HepG2 (cell line): Measurements from ENCODE around the gene SINHCAF. TPM values are rescaled to one million over a fixed set of nuclear protein-coding genes. Genes with fewer than 3 reads are reported as not detected.

Source experiments
- ATAC-seq: fragments of 200-7000 bp; cut with Tn5 transposase; 3 replicates; pipeline ENCODE4 v1.9.1; 2020; ENCODE audit warnings: mild to moderate bottlenecking, moderate library complexity
- BruUV-seq: library from RNA; stranded (reverse); fragments of 400-500 nt; replicated peaks from 2 replicates; lab custom pipeline; 2021; lab: Mats Ljungman, UMichigan
- CTCF ChIA-PET: fragments of 300-600 bp; formaldehyde crosslinking; extraction: SDS; loops from one replicate; lab custom pipeline; 2021; ENCODE audit warnings: low total read pairs, inconsistent platforms, low intra/inter-chr PET ratio; lab: Yijun Ruan, JAX
- POLR2A ChIA-PET: fragments of 350-600 bp; sonication (Branson Sonifier 250); formaldehyde crosslinking; loops from one replicate; lab custom pipeline; 2020; ENCODE audit warnings: antibody characterized with exemption, inconsistent platforms; lab: Yijun Ruan, JAX
- DNase-seq: peaks from one replicate; pipeline ENCODE4 v3.0.0-alpha.2; 2015; ENCODE audit warnings: low spot score
- FAIRE-seq: peaks from 3 replicates; lab custom pipeline; 2011; peaks lifted over from hg19 to GRCh38; lab: Jason Lieb, UNC
- H2AFZ ChIP-seq: one replicate; pipeline ENCODE4 v1.6.1; 2011; ENCODE audit warnings: low read length, inconsistent platforms
- H3K27ac ChIP-seq: fragments of 300-600 bp; 3 replicates; pipeline ENCODE4 v1.8.0; 2011; ENCODE audit warnings: mixed run types, mild to moderate bottlenecking, mixed read lengths, low read length, inconsistent platforms; ENCODE audit not compliant: insufficient read depth; ENCODE audit errors: extremely low read length
- H3K27me3 ChIP-seq, 2 experiments: fragments of 200-600 bp in 1 of 2; 2 replicates in 1 of 2; 3 replicates in 1 of 2; pipeline versions ENCODE4 v1.6.0 to v1.8.0; 2011; ENCODE audit warnings: low read length in 2 of 2, mild to moderate bottlenecking in 2 of 2, moderate library complexity in 2 of 2, inconsistent platforms in 1 of 2; ENCODE audit not compliant: insufficient read depth in 2 of 2, control insufficient read depth in 1 of 2
- H3K36me3 ChIP-seq, 2 experiments: fragments of 200-600 bp in 1 of 2; replicated peaks in 1 of 2; 2 replicates in 1 of 2; 3 replicates in 1 of 2; pipeline versions ENCODE4 v1.5.1 to v1.8.0; 2011; ENCODE audit warnings: low read length in 2 of 2, inconsistent platforms in 1 of 2; ENCODE audit not compliant: insufficient read depth in 2 of 2, control insufficient read depth in 1 of 2
- H3K4me1 ChIP-seq: 2 replicates; pipeline ENCODE4 v1.5.1; 2012; ENCODE audit warnings: low read length, inconsistent platforms; ENCODE audit not compliant: insufficient read depth
- H3K4me2 ChIP-seq: 2 replicates; pipeline ENCODE4 v1.6.0; 2011; ENCODE audit warnings: low read depth, low read length, inconsistent platforms
- H3K4me3 ChIP-seq, 3 experiments: fragments of 200-600 bp in 1 of 3; sonication (generic), shearing (Covaris generic) in 1 of 3; replicated peaks in 1 of 3; 2 replicates each; pipeline ENCODE4 v1.5.1; 2011 to 2016; ENCODE audit warnings: low read length in 3 of 3, inconsistent platforms in 2 of 3, low read depth in 2 of 3, mild to moderate bottlenecking in 2 of 3, control low read depth in 1 of 3, mixed read lengths in 1 of 3; ENCODE audit not compliant: insufficient read depth in 1 of 3
- H3K79me2 ChIP-seq: one replicate; pipeline ENCODE4 v1.6.1; 2011; ENCODE audit warnings: low read length, inconsistent platforms; ENCODE audit not compliant: insufficient read depth
- H3K9ac ChIP-seq: 2 replicates; pipeline ENCODE4 v1.6.0; 2011; ENCODE audit warnings: mild to moderate bottlenecking, low read depth, low read length, inconsistent platforms; ENCODE audit not compliant: insufficient read depth
- H3K9me3 ChIP-seq: 2 replicates; pipeline ENCODE4 v1.5.1; 2012; ENCODE audit warnings: mild to moderate bottlenecking, low read length
- H4K20me1 ChIP-seq: 2 replicates; pipeline ENCODE4 v1.6.0; 2011; ENCODE audit warnings: inconsistent platforms, mild to moderate bottlenecking, low read length, moderate library complexity; ENCODE audit not compliant: insufficient read depth
- AKAP8 ChIP-seq: sonication (generic); formaldehyde crosslinking; IDR thresholded peaks from 2 replicates; pipeline ENCODE4 v1.5.1; 2020; ENCODE audit warnings: mild to moderate bottlenecking, missing genetic modification reagents
- ARNT2 ChIP-seq: sonication (generic); formaldehyde crosslinking; IDR thresholded peaks from 2 replicates; pipeline ENCODE4 v1.8.0; 2022; ENCODE audit warnings: mild to moderate bottlenecking, low read depth, missing genetic modification reagents, moderate library complexity
- CTCF ChIP-seq: sonication (generic); formaldehyde crosslinking; IDR thresholded peaks from 2 replicates; pipeline ENCODE4 v1.5.0; 2020; ENCODE audit warnings: mild to moderate bottlenecking, missing genetic modification reagents, moderate library complexity
- DDIT3 ChIP-seq: sonication (generic); formaldehyde crosslinking; IDR thresholded peaks from 2 replicates; pipeline ENCODE4 v1.4.0; 2020; ENCODE audit warnings: mild to moderate bottlenecking, missing genetic modification reagents
- HDAC1 ChIP-seq: sonication (generic); formaldehyde crosslinking; IDR thresholded peaks from 2 replicates; pipeline ENCODE4 v1.5.1; 2020; ENCODE audit warnings: mild to moderate bottlenecking, missing genetic modification reagents
- KLF11 ChIP-seq: IDR thresholded peaks from 2 replicates; pipeline ENCODE4 v1.6.1; 2016; ENCODE audit warnings: missing compliant biosample characterization
- PAWR ChIP-seq: sonication (generic); formaldehyde crosslinking; IDR thresholded peaks from 2 replicates; pipeline ENCODE4 v1.4.0; 2020; ENCODE audit warnings: missing genetic modification reagents, mild to moderate bottlenecking, borderline replicate concordance
- POGZ ChIP-seq: sonication (generic); formaldehyde crosslinking; IDR thresholded peaks from 2 replicates; pipeline ENCODE4 v1.4.0; 2020; ENCODE audit warnings: mild to moderate bottlenecking, missing genetic modification reagents
- RFXANK ChIP-seq: IDR thresholded peaks from 2 replicates; pipeline ENCODE4 v1.6.1; 2016
- TBX2 ChIP-seq: sonication (generic); formaldehyde crosslinking; IDR thresholded peaks from 2 replicates; pipeline ENCODE4 v1.5.0; 2020; ENCODE audit warnings: missing genetic modification reagents, mild to moderate bottlenecking, borderline replicate concordance
- ZBTB7A ChIP-seq: sonication (generic); formaldehyde crosslinking; IDR thresholded peaks from 2 replicates; pipeline ENCODE4 v1.8.0; 2022; ENCODE audit warnings: mild to moderate bottlenecking, missing genetic modification reagents
- ZFX ChIP-seq: sonication (generic); formaldehyde crosslinking; IDR thresholded peaks from 2 replicates; pipeline ENCODE4 v1.4.0; 2020; ENCODE audit warnings: mild to moderate bottlenecking, low read depth, missing genetic modification reagents, moderate library complexity
- ZFY ChIP-seq: sonication (generic); formaldehyde crosslinking; IDR thresholded peaks from 2 replicates; pipeline ENCODE4 v1.4.0; 2020; ENCODE audit warnings: missing genetic modification reagents
- ZNF574 ChIP-seq: sonication (generic); formaldehyde crosslinking; IDR thresholded peaks from 2 replicates; pipeline ENCODE4 v1.4.0; 2020; ENCODE audit warnings: missing genetic modification reagents
- ZNF710 ChIP-seq: sonication (generic); formaldehyde crosslinking; IDR thresholded peaks from 2 replicates; pipeline ENCODE4 v1.5.0; 2020; ENCODE audit warnings: mild to moderate bottlenecking, missing genetic modification reagents, borderline replicate concordance
- WGBS: methylation state at CpG from one replicate; pipeline ENCODE4 v1.1.6; 2017; ENCODE audit warnings: low lambda C conversion rate; 5-methylcytosine and 5-hydroxymethylcytosine counted together
- in situ Hi-C: cut with HindIII; loops from 2 replicates; pipeline ENCODE4 v1.10.0; 2017; ENCODE audit warnings: low pct_unique_long_range_greater_than_20kb; ENCODE audit not compliant: extremely low pct_ligation_motif_present
- intact Hi-C: fragments of 100-400 bp; cut with micrococcal nuclease; formaldehyde crosslinking; loops from one replicate; pipeline ENCODE4 v1.10.0; 2022; ENCODE audit not compliant: unreplicated experiment
- polyA plus RNA-seq, 8 experiments: library from polyadenylated mRNA; depleted of rRNA in 3 of 8; stranded (reverse) in 7 of 8; unstranded in 1 of 8; fragments of >200 nt; fragmentation: Illumina TruSeq in 4 of 8; extraction: Trizol in 4 of 8; gene quantifications; 2 replicates each; pipeline versions ENCODE4 v1.2.1 to v1.2.3, GENCODE V29; 2011 to 2016; ENCODE audit warnings: low read depth in 4 of 8, missing spikeins in 1 of 8, mixed read lengths in 1 of 8; ENCODE audit not compliant: insufficient read depth in 1 of 8
- total RNA-seq, 5 experiments: library from RNA; depleted of rRNA; stranded (reverse); fragments of >200 nt; fragmentation: Illumina TruSeq; extraction: Trizol; gene quantifications; 2 replicates each; pipeline ENCODE4 v1.2.3, GENCODE V29; 2016; ENCODE audit warnings: low read depth in 1 of 5
- TF ChIP-seq, protein P1 (sequence below): sonication (generic); formaldehyde crosslinking; IDR thresholded peaks from 2 replicates; pipeline ENCODE4 v1.5.0; 2020; ENCODE audit warnings: missing genetic modification reagents, mild to moderate bottlenecking, borderline replicate concordance

SINHCAF gene
- total and polyA plus RNA-seq, 2 of the 13 experiments (the other 11 are each of a cell fraction or from before 2014, with no cell fraction given): 54.6 to 97.8 TPM

- FAIRE-seq (no peak), DNase-seq (peak; percentile 35), ATAC-seq (peak; percentile 81)
- in situ Hi-C loops (no loop called here), intact Hi-C loops (loop anchor here (1.0 to 2.0 kb wide), 2 partner anchors 7 to 36 kb away; partner anchors contain the start of gene SINHCAF)
- H3K4me2 ChIP-seq: peak overlapping the region; percentile 100
- H4K20me1 ChIP-seq: no peaks in the 10 kb centered on the region
- H3K4me1 ChIP-seq: peaks cover 27% of the 10 kb centered on the region
- ChIA-PET CTCF (no interaction called here), POLR2A (interaction anchor here (1.0 to 2.5 kb wide), 7 partner anchors 8 to 227 kb away, joined by 3 to 36 read pairs (median 6); partner anchors contain the start of genes DENND5B and SINHCAF)
- H2AFZ ChIP-seq: peak overlapping the region; percentile 99
- no peaks in the 10 kb centered on the region for H3K9me3 ChIP-seq
- H3K36me3 ChIP-seq: no peaks in the 10 kb centered on the region
- peak overlapping the region; percentile 64 to 77 (median 73) for H3K4me3 ChIP-seq
- WGBS: 3% methylated on average over 6 of the region's 6 CpGs
- H3K9ac ChIP-seq: peak overlapping the region; percentile 88
- H3K27me3 ChIP-seq: no peaks in the 10 kb centered on the region; a peak in 1 of 5 replicates
- H3K27ac ChIP-seq: peak overlapping the region; percentile 84
- no peaks in the 10 kb centered on the region for H3K79me2 ChIP-seq
- BruUV-seq: no TSS peak
- TF ChIP-seq TBX2 (CRISPR knock-in tag) (peak; percentile 82), CTCF (peak; percentile 27; the same call in 1 of the 2 replicates), PAWR (CRISPR knock-in tag) (no peak), ZFY (CRISPR knock-in tag) (peak; percentile 55), DDIT3 (CRISPR knock-in tag) (no peak), RFXANK (CRISPR knock-in tag) (no peak), ZNF574 (no peak; the same call in 1 of the 2 replicates), AKAP8 (CRISPR knock-in tag) (peak; percentile 50; the same call in 1 of the 2 replicates), ZNF710 (CRISPR knock-in tag) (no peak; the same call in 1 of the 2 replicates), HDAC1 (CRISPR knock-in tag) (0 out of 2 replicates have a peak, but pooled peaks have one; percentile 15), ZFX (peak; percentile 76), POGZ (peak; percentile 8; the same call in 1 of the 2 replicates), ARNT2 (0 out of 2 replicates have a peak, but pooled peaks have one; percentile 37), ZBTB7A (CRISPR knock-in tag) (0 out of 2 replicates have a peak, but pooled peaks have one; percentile 35), KLF11 (CRISPR knock-in tag) (no peak)
- TF ChIP-seq, protein P1, sequence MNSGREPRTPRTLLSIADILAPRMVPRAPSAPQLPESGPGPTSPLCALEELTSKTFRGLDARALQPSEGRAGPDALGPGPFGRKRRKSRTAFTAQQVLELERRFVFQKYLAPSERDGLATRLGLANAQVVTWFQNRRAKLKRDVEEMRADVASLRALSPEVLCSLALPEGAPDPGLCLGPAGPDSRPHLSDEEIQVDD (CRISPR knock-in tag): no peak
These were observed 36.9 kb upstream of the SINHCAF start for GRCh38 chr12:31362759-31363415.
